Suprapubic skin (tissue), 4 donors: Measurements from ENCODE around the gene NEDD9. TPM values are rescaled to one million over a fixed set of nuclear protein-coding genes. Genes with fewer than 3 reads are reported as not detected.

ENCODE experiments used
- DNase-seq, 2 donors: peaks; one replicate each; pipeline ENCODE4 v3.0.0-alpha.2; 2019; ENCODE audit warnings: low spot score in 2 of 2
- H3K27ac ChIP-seq: fragments of 200-600 bp; sonication (generic); one replicate; pipeline ENCODE4 v1.5.1; 2019
- H3K27me3 ChIP-seq: fragments of 200-600 bp; sonication (generic); one replicate; pipeline ENCODE4 v1.5.1; 2019
- H3K36me3 ChIP-seq: fragments of 200-600 bp; sonication (generic); one replicate; pipeline ENCODE4 v1.5.1; 2019
- H3K4me1 ChIP-seq: fragments of 200-600 bp; sonication (generic); one replicate; pipeline ENCODE4 v1.5.1; 2019
- H3K4me3 ChIP-seq: fragments of 200-600 bp; sonication (generic); one replicate; pipeline ENCODE4 v1.5.1; 2019; ENCODE audit warnings: mild to moderate bottlenecking
- H3K9me3 ChIP-seq: fragments of 200-600 bp; sonication (generic); one replicate; pipeline ENCODE4 v1.5.1; 2019
- CTCF ChIP-seq, 2 donors: fragments of 200-600 bp in 1 of 2; fragments of 450-650 bp in 1 of 2; sonication (generic) in 1 of 2; IDR thresholded peaks; one replicate each; pipeline ENCODE4 v1.5.1; 2016 to 2019; ENCODE audit warnings: antibody characterized with exemption in 2 of 2, mild to moderate bottlenecking in 1 of 2, moderate library complexity in 1 of 2
- EP300 ChIP-seq: sonication (generic); formaldehyde crosslinking; IDR thresholded peaks from one replicate; pipeline ENCODE4 v1.6.1; 2017; ENCODE audit warnings: antibody characterized with exemption
- POLR2A ChIP-seq, 2 donors: fragments of 450-650 bp; IDR thresholded peaks; one replicate each; pipeline ENCODE4 v1.6.1; 2017; ENCODE audit warnings: antibody characterized with exemption in 2 of 2, mild to moderate bottlenecking in 2 of 2, moderate library complexity in 2 of 2
- POLR2AphosphoS5 ChIP-seq, 3 donors: sonication (generic); formaldehyde crosslinking; IDR thresholded peaks; one replicate each; pipeline ENCODE4 v1.6.1; 2017; ENCODE audit warnings: antibody characterized with exemption in 3 of 3
- WGBS: methylation state at CpG from one replicate; pipeline ENCODE4 v1.1.5; 2018; 5-methylcytosine and 5-hydroxymethylcytosine counted together
- total RNA-seq, 4 donors: library from RNA; depleted of rRNA; stranded (reverse); fragments of >200 nt; gene quantifications; one replicate each; pipeline ENCODE4 v1.1.0, GENCODE V29; 2016

NEDD9 gene
- total RNA-seq, 4 donors from 2014 or later, result 18.3 to 29.8 (median 22.4) TPM

- WGBS, result 73% methylated on average over 11 of the region's 11 CpGs
- H3K27ac ChIP-seq, result no peak overlapping the region
- peaks cover 9% of the 10 kb centered on the region for H3K4me1 ChIP-seq
- DNase-seq, result no peak
- no peaks in the 10 kb centered on the region for H3K9me3 ChIP-seq
- H3K27me3 ChIP-seq, result no peaks in the 10 kb centered on the region
- TF ChIP-seq POLR2A (IDR thresholded peaks at IDR 0.05) (no peak), EP300 (no peak), POLR2AphosphoS5 (IDR thresholded peaks at IDR 0.05) (no peak), CTCF (IDR thresholded peaks at IDR 0.05) (no peak)
- no peaks in the 10 kb centered on the region for H3K36me3 ChIP-seq
- H3K4me3 ChIP-seq, result no peak overlapping the region
These were observed 40.2 kb upstream of the NEDD9 start for GRCh38 chr6:11272491-11273192.

- TF ChIP-seq CTCF (IDR thresholded peaks at IDR 0.05), result no peak
- TF ChIP-seq POLR2A (IDR thresholded peaks at IDR 0.05), result no peak
- no peak for TF ChIP-seq EP300
- TF ChIP-seq POLR2AphosphoS5 (IDR thresholded peaks at IDR 0.05), result no peak
- WGBS, result 91% methylated on average over 4 of the region's 4 CpGs
- no peaks in the 10 kb centered on the region for H3K27me3 ChIP-seq
- H3K4me3 ChIP-seq, result no peak overlapping the region
- no peak overlapping the region for H3K27ac ChIP-seq
- no peak for DNase-seq
- H3K36me3 ChIP-seq, result no peaks in the 10 kb centered on the region
- no peaks in the 10 kb centered on the region for H3K9me3 ChIP-seq
- H3K4me1 ChIP-seq, result no peaks in the 10 kb centered on the region
These were observed 39.0 kb upstream of the NEDD9 start for GRCh38 chr6:11271228-11272020.

- TF ChIP-seq CTCF (IDR thresholded peaks at IDR 0.05), result no peak
- TF ChIP-seq POLR2AphosphoS5 (IDR thresholded peaks at IDR 0.05), result no peak
- TF ChIP-seq EP300, result no peak
- TF ChIP-seq POLR2A (IDR thresholded peaks at IDR 0.05), result no peak
- WGBS, result 92% methylated on average over 12 of the region's 12 CpGs
- DNase-seq, result no peak
- no peaks in the 10 kb centered on the region for H3K4me1 ChIP-seq
- H3K4me3 ChIP-seq, result no peak overlapping the region
- no peaks in the 10 kb centered on the region for H3K9me3 ChIP-seq
- no peaks in the 10 kb centered on the region for H3K27me3 ChIP-seq
- H3K36me3 ChIP-seq, result no peaks in the 10 kb centered on the region
- H3K27ac ChIP-seq, result no peak overlapping the region
These were observed 37.9 kb upstream of the NEDD9 start for GRCh38 chr6:11270030-11271027.

- Histone ChIP-seq H3K4me1 (no peaks in the 10 kb centered on the region), H3K36me3 (no peaks in the 10 kb centered on the region), H3K9me3 (no peaks in the 10 kb centered on the region), H3K27me3 (no peaks in the 10 kb centered on the region), H3K27ac (no peak overlapping the region), H3K4me3 (no peak overlapping the region)
- no peak for DNase-seq
- TF ChIP-seq POLR2A (IDR thresholded peaks at IDR 0.05) (no peak), POLR2AphosphoS5 (IDR thresholded peaks at IDR 0.05) (no peak), EP300 (no peak), CTCF (IDR thresholded peaks at IDR 0.05) (no peak)
- WGBS, result 83% methylated on average over 4 of the region's 4 CpGs
These were observed 36.5 kb upstream of the NEDD9 start for GRCh38 chr6:11268978-11269377.
